GM19099 (cell line): ENCODE data around the gene AEBP1.

Source experiments
- POLR2A ChIP-seq: IDR thresholded peaks from 3 replicates; pipeline ENCODE4 v1.6.1; 2011; ENCODE audit warnings: low read depth; ENCODE audit not compliant: insufficient read length; ENCODE audit errors: extremely low read depth

Gene AEBP1

DNA sequence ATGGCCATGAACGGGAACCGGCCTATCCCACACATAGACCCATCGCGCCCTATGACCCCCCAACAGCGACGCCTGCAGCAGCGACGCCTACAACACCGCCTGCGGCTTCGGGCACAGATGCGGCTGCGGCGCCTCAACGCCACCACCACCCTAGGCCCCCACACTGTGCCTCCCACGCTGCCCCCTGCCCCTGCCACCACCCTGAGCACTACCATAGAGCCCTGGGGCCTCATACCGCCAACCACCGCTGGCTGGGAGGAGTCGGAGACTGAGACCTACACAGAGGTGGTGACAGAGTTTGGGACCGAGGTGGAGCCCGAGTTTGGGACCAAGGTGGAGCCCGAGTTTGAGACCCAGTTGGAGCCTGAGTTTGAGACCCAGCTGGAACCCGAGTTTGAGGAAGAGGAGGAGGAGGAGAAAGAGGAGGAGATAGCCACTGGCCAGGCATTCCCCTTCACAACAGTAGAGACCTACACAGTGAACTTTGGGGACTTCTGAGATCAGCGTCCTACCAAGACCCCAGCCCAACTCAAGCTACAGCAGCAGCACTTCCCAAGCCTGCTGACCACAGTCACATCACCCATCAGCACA is 9.7 kb downstream of the AEBP1 start:
- TF ChIP-seq POLR2A: no peak

DNA sequence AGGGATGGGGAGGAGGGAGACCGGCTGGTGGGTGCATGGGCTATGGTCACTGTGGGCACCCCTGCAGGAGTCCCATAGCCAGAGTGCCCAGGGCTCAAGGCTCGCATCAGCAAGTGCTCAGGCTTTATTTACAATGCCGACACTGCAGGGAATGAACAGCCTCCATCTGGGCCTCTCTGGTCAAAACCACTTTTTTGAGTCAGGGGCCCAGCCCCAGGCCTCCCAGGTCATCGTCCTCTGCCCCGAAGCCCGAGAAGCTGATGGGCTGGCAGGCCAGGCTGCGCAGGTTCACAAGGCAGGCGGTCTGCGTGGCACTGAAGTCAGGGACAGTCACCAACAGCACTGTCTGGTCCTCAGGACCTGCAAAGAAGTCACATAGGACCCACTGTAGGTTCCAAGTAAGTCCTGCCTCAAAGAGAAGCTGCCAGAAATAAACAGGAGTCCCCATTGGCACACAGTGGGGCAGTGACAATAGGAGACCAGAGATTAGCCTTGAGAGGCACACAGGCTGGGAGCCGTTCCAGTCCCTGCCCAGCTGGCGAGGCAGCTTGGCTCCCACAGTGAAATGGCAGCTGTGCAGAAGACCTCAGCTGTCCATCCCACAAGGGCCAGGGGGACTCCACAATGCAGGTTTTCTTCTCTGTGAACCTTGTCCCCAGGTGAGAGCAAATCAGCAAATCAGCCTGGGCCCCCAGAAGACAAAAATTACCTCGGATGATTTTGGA is 10.6 kb downstream of the AEBP1 start:
- TF ChIP-seq POLR2A: no peak

DNA sequence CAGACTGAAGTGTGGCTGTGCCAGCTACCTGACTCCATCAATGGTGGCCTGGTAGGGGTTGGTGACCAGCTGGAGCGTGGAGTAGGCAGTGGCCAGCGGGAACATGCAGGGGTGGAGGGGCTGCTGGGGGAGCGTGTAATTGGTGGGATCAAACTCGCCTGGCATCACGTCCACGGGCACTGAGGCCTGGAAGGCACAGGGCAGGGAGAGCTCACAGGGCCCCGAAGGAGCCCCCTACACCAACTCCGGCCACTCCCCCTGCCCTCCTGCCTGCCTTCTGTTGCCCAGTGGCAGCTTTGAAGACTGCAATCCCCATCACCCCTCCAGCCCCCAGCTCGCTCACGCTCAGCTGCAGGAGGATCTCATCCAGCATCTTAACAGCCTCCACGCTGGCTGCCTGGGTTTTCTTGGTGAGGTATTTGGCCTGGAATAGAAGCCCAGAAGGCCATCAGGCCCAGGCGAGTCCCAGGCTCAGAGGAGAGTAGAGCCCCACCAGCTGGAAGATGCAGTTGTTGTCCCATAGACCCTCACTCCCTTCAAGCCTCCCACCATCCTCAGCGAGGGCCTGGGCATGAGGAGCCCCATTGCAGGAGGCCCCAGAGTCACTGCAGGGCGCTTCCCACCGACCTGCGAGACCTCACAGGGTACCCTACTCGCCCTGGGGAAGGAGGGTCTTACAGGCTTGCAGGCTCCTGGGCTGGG is 12.1 kb downstream of the AEBP1 start:
- no peak for TF ChIP-seq POLR2A

DNA sequence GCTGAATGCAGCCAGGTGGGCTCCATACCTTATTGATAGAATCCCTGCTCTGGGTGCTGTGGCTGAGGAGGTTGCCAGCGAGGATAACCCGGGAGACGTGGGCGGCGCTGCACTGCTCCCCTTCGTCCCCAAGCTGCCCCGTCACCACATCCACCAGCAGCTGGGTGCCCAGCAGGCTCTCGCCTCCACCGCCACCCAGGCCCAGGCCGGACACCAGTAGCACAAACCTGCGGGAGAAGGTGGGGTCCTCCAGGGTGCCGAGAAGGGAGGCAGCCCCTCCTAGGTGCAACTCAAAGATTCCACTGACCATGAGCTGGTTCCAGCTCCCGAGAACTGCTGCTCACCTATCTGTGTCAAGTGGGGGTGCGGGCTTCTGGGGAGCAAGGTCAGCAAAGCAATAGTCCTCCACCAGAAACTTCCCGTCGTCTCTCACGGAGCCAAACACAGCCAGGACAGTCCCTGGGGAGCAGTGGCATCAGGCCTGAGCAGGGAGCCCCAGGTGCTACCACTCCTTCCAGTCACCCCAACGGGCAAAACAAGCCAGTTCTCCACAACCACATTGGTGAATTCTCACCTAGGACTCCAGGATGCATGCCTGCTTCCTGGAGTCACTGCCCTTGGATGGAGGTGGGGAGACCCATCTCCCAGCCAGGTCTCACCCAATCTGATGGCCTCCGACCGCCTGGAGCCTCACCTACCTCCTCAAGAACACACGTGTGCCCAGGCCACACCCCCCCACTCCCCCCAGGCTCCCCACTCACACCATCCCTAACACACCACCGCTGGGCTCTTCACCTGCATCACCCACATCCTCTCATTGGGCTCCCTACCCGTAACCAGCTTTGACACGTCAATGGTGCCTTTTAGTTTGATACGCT is 12.9 kb downstream of the AEBP1 start:
- TF ChIP-seq POLR2A: no peak

DNA sequence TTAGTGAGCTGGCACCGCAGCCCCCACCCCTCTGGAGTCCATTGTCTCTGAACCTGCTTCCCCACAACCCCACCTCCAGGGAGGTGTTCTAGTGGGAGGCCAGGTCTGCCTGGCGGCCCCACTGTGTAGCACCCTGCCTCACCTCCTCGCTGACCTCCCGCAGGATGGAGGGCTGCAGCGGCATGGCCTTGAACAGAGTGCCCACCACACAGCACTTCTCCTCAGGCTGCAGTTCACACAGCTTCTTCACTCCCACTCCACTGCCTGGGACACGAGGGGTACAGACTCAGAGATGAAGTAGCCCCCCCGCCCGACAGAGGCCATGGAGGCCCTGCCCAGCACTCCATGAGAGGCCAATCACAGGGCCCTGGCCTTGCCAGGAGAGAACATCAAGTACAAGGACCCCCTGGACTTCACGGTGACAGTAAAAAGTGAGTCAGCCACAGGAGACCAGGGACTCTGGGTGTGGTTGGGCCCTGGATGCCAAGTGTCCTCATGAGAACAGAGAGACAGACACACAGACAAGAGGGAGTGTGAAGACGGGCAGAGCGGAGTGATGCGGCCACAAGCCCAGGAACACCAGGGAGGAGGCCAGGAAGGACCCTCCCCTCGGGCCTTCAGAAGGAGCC is 13.8 kb downstream of the AEBP1 start:
- no peak for TF ChIP-seq POLR2A

DNA sequence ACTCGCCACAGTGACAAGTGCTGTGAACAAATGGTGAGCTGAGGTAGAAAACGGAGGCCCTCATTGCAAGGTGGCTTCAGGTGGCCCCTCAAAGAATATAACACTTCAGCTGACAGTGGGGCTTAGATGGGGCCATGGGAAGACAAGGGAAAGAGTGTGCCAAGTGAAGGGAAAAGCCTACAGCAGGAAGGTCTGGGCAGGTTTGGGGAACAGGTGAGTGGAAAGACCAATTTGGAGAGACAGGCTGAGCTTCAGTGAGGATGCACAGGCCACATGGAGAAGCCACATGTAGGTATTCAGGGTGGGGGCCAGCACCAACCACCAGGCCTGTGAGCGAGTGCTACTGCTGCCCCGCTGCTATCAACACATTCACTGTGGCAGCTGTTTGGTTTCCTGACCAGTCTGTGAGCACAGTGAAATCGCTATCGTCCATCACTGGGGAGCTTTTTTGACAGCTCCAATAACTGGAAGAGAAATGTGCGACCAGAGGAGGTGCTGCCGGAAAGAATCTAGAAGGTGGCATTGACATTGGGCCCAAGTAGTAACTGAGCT is 15.8 kb downstream of the AEBP1 start:
- TF ChIP-seq POLR2A: no peak

DNA sequence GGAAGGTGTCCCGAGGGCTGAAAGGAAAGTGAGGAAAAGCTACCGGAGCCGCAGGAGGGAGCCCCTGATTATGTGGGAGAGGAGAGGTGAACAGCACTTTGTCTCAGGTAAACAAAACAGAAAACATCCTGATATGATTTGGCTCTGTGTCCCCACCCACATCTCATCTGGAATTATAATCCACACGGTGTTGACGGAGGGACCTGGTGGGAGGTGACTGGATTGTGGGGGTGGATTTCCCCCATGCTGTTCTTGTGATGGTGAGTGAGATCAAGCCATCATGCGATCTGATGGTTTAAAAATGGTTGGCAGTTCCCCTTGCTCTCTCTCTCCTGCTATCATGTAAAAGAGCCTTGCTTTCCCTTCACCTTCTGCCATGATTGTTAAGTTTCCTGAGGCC is 16.2 kb downstream of the AEBP1 start:
- TF ChIP-seq POLR2A: no peak

DNA sequence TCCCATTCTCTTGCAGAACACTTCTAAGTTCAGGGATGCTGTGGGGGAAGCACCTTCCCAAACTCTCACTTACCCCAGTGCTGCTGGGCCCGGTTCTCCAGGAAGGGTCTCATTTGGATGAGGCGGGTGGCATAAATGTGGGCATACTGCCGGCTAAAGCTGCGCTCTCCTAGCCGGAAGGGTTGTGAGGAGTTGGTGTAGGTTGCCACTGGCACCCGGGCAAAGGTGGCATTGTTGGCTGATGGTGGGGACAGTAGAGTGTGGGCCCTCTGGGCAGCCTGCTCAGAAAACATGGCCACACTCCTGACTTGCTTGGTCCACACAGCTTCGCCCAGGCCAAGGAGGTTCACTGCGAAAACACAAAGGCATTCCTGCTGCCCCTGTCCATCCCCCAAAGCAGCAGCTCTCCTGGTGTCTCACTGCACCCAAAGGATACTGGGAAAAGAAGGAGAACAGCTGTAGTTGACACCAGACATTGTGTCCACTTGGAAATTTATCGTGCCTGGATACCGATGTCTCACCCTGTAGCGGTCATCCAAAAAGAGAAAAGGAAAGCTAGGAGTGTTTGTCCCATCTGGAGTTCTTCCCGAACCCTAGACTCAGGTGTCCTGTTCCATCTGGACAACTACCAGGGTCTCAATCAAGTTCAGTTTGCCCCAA is 17.7 kb downstream of the AEBP1 start:
- no peak for TF ChIP-seq POLR2A

DNA sequence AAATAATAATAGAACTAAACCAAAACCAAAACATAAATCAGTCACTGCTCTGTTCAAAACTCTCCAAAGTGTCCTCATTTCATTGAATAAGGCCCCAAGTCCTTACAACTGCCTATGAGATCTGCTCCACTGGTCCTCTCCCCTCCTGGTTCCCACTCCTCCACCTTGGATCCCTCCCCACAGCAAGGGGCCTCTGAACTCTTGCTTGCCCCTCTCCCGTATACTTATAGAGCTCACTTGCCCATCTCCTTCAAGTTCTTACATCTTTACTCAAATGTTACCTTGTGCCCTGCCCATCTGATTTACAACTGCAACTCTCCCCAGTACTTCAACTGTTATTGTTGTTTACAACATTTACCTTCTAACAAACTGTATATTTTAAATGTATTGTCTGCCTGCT is 18.4 kb downstream of the AEBP1 start:
- no peak for TF ChIP-seq POLR2A

DNA sequence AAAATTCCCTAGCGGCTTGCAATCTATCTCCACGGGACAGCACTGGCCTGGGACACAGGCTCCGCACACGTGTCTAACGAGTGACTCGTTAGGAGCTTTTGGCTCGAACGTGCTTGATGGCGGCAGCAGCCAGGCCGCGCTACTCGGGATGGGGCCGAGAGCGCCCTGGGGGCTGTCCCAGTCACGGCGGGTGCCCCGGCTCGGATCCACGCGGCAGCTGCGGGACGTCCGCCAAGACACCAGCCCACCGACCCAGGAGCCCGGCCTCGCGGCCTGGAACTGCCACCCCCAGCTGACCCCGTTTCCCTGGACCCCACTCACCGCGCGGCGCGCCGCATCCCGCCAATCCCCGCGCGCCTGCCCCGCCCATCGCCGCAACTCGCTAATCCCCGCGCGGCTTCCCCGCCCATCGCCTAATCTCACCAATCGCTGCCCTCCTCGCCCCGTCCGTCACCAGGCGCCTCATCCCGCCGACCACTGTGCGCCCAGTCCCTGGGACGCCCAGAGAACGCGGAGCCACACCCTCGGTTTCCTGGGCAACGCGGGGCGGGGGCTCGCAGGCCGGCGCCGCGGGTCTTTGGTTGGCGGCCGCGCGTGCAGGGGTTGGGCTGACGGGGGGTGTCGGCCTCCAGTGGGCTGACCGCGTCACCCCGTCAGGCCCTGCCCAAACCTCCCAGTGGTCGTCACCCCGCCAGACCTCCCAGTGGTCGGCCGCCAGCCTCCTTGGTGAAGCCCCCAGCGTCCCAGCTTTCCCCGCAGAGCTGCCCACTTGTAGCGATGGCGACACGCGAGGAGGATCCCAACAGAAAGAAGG is 19.3 kb downstream of the AEBP1 start, which contains the start of gene POLD2:
TSS of gene POLD2 (minus strand) at position 359 of the 814 bp plus-strand sequence. CDS start 1,495 bp downstream, outside the sequence.
- peak; percentile 70 for TF ChIP-seq POLR2A

DNA sequence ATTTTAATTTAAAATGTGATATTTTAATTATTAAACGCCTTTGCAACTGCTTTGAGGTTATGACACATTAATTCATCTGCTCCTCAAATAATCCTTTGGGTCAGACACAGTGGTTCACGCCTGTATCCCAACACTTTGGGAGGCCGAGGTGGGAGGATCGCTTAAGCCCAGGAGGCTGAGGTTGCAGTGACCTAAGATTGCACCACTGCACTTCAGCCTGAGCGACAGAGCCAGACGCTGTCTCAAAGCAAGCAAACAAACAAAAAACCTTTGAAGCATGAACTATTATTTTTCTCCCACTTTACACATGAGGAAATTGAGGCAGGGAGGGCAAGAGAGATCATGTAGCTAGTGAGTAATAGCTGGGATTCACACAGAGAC is 20.7 kb downstream of the AEBP1 start:
- TF ChIP-seq POLR2A: no peak

DNA sequence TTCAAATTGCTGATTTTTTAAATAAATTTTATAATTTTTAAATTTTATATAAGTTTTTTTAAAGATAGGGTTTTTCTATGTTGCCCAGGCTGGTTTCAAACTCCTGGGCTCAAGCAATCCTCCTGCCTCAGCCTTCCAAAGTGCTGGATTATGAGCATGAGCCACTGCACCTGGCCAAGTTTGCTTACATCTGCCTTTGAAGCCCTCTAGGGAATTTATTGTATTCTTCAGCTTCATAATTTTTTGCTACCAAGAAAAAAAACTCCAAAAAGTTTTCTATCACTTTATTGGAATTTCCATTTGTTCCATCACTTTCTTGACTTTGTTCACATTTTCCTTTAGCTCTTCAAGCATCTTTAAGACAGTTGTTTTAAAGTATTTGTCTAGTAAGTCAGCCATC is 23.0 kb downstream of the AEBP1 start:
- no peak for TF ChIP-seq POLR2A

DNA sequence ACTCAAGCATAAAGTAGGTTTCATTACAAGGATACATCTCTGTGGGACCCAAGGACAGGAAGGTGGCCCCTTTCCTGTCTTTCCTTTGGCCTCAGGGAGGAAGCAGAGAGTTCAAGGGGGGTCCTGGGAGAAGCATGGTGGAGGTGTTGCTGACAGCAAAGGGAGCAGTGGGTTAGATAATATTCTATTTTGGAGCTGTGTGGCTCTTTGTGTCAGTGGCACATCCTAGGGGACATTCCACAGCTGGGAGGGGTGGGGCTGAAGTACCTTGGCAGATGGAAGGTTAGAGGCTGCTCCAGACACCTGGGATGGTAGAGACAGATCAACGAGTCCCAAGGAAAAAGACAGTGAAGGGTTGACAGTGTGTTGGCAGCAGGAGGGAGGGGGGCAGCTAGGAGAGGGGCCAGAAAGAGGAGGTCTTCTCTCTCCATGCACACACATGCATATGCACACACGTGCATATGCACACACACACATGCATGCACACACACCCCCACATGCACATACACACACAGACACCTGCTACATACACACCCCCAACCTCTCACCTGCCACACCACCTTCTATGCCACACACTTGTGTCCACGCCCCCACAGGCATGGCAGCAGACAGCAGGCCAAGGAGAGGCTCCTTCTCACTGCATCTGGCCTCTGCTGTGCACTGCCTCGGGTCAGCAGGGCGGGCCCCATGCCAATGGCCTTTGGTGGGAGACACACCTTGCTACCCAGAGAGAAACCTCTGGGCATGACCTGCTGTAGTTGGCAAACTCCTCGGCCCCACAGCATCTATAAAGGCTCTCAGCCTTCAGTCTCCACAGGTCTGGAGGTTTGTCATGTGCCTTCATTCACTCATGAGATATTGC is 24.8 kb downstream of the AEBP1 start:
- TF ChIP-seq POLR2A: no peak
